HG02840 (cell line): ENCODE results near the gene ZNF879.

ENCODE experiments used
- ATAC-seq: cut with Tn5 transposase; IDR thresholded peaks from one replicate; pipeline ENCODE4 v1.9.1; 2021; ENCODE audit warnings: mild to moderate bottlenecking, moderate library complexity, moderate number of reproducible peaks; ENCODE audit not compliant: unreplicated experiment, low FRiP score

The ZNF879 gene

GRCh38 chr5:179006564-179006963, 17.0 kb upstream of the ZNF879 start:
- no peak for ATAC-seq

GRCh38 chr5:179008667-179009066, 14.9 kb upstream of the ZNF879 start:
- ATAC-seq = no peak

GRCh38 chr5:179033004-179033580, 9.5 kb downstream of the ZNF879 start:
- no peak for ATAC-seq

- no peak for ATAC-seq
These were observed 21.2 kb downstream of the ZNF879 start for GRCh38 chr5:179044765-179045164.

- ATAC-seq = no peak
These were observed 28.2 kb downstream of the ZNF879 start for GRCh38 chr5:179051784-179052183.

- ATAC-seq = no peak
These were observed 30.6 kb downstream of the ZNF879 start for GRCh38 chr5:179054036-179054785.

- no peak for ATAC-seq
These were observed 31.3 kb downstream of the ZNF879 start for GRCh38 chr5:179054876-179055275.

- no peak for ATAC-seq
These were observed 31.8 kb downstream of the ZNF879 start for GRCh38 chr5:179055436-179055835.

GRCh38 chr5:179055841-179056240, 32.2 kb downstream of the ZNF879 start:
- no peak for ATAC-seq

- ATAC-seq = no peak
These were observed 36.8 kb downstream of the ZNF879 start, which contains the start of gene ZNF354C for GRCh38 chr5:179060116-179061008. Gene ZNF354C, plus strand, starts transcription at chr5:179060373. Its CDS starts 1,696 bp downstream, at chr5:179062069.

GRCh38 chr5:179061025-179061424, 37.4 kb downstream of the ZNF879 start:
- no peak for ATAC-seq

- ATAC-seq = no peak
These were observed 42.1 kb downstream of the ZNF879 start for GRCh38 chr5:179065703-179066102.

GRCh38 chr5:179079165-179079987, 55.8 kb downstream of the ZNF879 start:
- ATAC-seq = no peak

GRCh38 chr5:179080724-179081123, 57.1 kb downstream of the ZNF879 start:
- ATAC-seq = no peak
